Renal cortical epithelial cell (primary cell): ENCODE data around the gene ADTRP. TPM values are rescaled to one million over a fixed set of nuclear protein-coding genes. Genes with fewer than 3 reads are reported as not detected.

Experiments used
- DNase-seq: peaks from one replicate; pipeline ENCODE4 v3.0.0-alpha.2; 2011; ENCODE audit warnings: low read depth
- total RNA-seq: library from RNA; depleted of rRNA; stranded (reverse); fragments of >200 nt; gene quantifications from 2 replicates; pipeline ENCODE4 v1.2.3, GENCODE V29; 2014

The ADTRP gene
- total RNA-seq, result 1.4 and 7.1 TPM in 2 replicates

- no peak for DNase-seq
These were observed at the start of gene ADTRP for GRCh38 chr6:11778648-11779328. TSS of gene ADTRP (minus strand) at chr6:11778803. CDS start at chr6:11778759, 44 bp downstream.

- DNase-seq, result no peak
These were observed 48.2 kb upstream of the ADTRP start for GRCh38 chr6:11826779-11827178.

GRCh38 chr6:11824986-11825385, 46.4 kb upstream of the ADTRP start:
- DNase-seq, result peak; percentile 83

GRCh38 chr6:11822346-11822745, 43.7 kb upstream of the ADTRP start:
- no peak for DNase-seq

GRCh38 chr6:11821781-11822180, 43.2 kb upstream of the ADTRP start:
- no peak for DNase-seq

- no peak for DNase-seq
These were observed 42.2 kb upstream of the ADTRP start for GRCh38 chr6:11820821-11821220.

- DNase-seq, result no peak
These were observed 40.9 kb upstream of the ADTRP start for GRCh38 chr6:11819486-11819885.

GRCh38 chr6:11815231-11815630, 36.6 kb upstream of the ADTRP start:
- peak; percentile 97 for DNase-seq

GRCh38 chr6:11814819-11815218, 36.2 kb upstream of the ADTRP start:
- DNase-seq, result no peak

- no peak for DNase-seq
These were observed 35.5 kb upstream of the ADTRP start for GRCh38 chr6:11814106-11814505.

GRCh38 chr6:11813606-11814005, 35.0 kb upstream of the ADTRP start:
- DNase-seq, result no peak

- no peak for DNase-seq
These were observed 34.3 kb upstream of the ADTRP start for GRCh38 chr6:11812951-11813350.

- no peak for DNase-seq
These were observed 33.8 kb upstream of the ADTRP start for GRCh38 chr6:11812439-11812838.

GRCh38 chr6:11811644-11812264, 33.2 kb upstream of the ADTRP start:
- no peak for DNase-seq

GRCh38 chr6:11810854-11811643, 32.4 kb upstream of the ADTRP start:
- no peak for DNase-seq

- peak; percentile 96 for DNase-seq
These were observed 31.5 kb upstream of the ADTRP start for GRCh38 chr6:11810039-11810541.

GRCh38 chr6:11808054-11808453, 29.5 kb upstream of the ADTRP start:
- DNase-seq, result no peak

GRCh38 chr6:11806561-11807317, 28.1 kb upstream of the ADTRP start:
- peak; percentile 20 for DNase-seq

- DNase-seq, result no peak
These were observed 26.9 kb upstream of the ADTRP start for GRCh38 chr6:11805259-11806053.

- DNase-seq, result no peak
These were observed 26.1 kb upstream of the ADTRP start for GRCh38 chr6:11804701-11805100.

- no peak for DNase-seq
These were observed 25.5 kb upstream of the ADTRP start for GRCh38 chr6:11804135-11804534.
